SW480 (cell line): ENCODE results near the gene BOC.

Experiments used
- DNase-seq: peaks from one replicate; pipeline ENCODE4 v3.0.0-alpha.2; 2016; ENCODE audit warnings: low spot score

The BOC gene

GRCh38 chr3:113271189-113271588 lies 59.8 kb downstream of the BOC start:
- no peak for DNase-seq

GRCh38 chr3:113271594-113272384 lies 60.4 kb downstream of the BOC start:
- no peak for DNase-seq

GRCh38 chr3:113272385-113272779 lies 61.0 kb downstream of the BOC start:
- DNase-seq: no peak

- no peak for DNase-seq
Measured at GRCh38 chr3:113273011-113273410, 61.7 kb downstream of the BOC start.

- DNase-seq: no peak
Measured at GRCh38 chr3:113273604-113274378, 62.4 kb downstream of the BOC start.

GRCh38 chr3:113274425-113275257 lies 63.3 kb downstream of the BOC start:
- no peak for DNase-seq

GRCh38 chr3:113275258-113275556 lies 63.9 kb downstream of the BOC start:
- no peak for DNase-seq

DNA sequence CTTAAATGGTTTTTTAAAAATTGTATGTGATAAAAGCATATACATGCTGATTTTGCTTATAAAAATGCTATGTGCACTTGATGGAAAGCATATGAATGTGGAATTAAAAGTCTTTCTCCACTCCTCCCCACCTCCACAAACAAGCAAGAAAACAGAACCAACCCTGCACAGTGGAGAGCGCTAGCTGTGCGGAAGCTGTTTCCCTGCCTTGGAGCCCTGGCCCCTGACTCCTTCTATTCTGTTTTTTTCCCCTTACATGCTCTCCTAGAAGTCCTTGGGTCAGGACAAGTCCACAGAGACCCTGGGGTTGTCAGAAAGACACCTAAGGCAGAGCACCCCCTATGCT lies 64.2 kb downstream of the BOC start:
- DNase-seq: no peak

- DNase-seq: peak; percentile 80
Measured at GRCh38 chr3:113275929-113276750, 64.8 kb downstream of the BOC start.

DNA sequence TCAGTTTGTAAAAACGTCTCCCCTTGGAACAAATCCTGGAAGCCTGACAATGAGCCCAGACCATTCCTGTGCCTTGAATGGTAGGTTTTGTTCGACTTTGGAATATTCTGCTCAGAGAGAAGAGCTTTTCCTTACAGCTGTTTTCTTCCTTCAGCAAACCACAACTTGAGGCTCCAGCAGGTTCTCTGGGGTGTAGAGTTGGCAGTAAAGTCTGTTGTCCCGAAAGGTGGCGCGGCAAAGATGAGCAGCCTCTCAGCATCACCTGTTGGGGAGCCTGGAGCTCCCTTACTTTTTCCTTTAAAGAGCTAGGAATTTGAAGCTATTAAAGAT lies 65.4 kb downstream of the BOC start:
- DNase-seq: no peak

GRCh38 chr3:113277414-113277813 lies 66.1 kb downstream of the BOC start:
- no peak for DNase-seq

- DNase-seq: no peak
Measured at GRCh38 chr3:113277941-113278598, 66.7 kb downstream of the BOC start.

DNA sequence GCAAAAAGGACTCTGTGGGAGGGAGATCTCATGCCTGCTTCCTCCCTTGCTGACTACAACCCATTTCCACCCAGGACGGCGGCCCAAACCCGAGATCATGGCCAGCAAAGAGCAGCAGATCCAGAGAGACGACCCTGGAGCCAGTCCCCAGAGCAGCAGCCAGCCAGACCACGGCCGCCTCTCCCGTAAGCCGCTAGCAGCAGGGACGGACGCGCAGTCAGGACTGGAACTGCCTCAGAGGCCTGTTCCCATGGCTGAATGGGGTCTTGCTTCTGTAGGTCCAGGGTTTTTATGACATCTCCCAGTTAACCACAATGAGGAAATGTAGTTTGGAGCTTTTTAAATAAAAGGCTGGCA lies 67.2 kb downstream of the BOC start:
- DNase-seq: no peak

DNA sequence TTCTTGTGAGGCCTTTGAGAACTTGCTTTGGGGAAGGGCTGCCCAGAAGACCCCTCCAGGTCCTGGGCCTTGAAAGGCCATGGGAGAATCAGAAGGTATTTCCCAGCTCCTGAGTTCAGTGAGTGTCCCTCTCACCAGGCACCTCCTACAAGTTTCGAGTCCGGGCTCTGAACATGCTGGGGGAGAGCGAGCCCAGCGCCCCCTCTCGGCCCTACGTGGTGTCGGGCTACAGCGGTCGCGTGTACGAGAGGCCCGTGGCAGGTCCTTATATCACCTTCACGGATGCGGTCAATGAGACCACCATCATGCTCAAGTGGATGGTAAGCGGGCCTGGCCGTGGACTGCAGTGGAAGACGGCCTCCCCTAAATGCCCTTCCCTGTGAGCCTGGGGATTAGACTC lies 68.3 kb downstream of the BOC start:
- DNase-seq: no peak

GRCh38 chr3:113283306-113283705 lies 71.9 kb downstream of the BOC start:
- DNase-seq: no peak

- no peak for DNase-seq
Measured at GRCh38 chr3:113284453-113285050, 73.2 kb downstream of the BOC start.

GRCh38 chr3:113285226-113285625 lies 73.9 kb downstream of the BOC start:
- no peak for DNase-seq

DNA sequence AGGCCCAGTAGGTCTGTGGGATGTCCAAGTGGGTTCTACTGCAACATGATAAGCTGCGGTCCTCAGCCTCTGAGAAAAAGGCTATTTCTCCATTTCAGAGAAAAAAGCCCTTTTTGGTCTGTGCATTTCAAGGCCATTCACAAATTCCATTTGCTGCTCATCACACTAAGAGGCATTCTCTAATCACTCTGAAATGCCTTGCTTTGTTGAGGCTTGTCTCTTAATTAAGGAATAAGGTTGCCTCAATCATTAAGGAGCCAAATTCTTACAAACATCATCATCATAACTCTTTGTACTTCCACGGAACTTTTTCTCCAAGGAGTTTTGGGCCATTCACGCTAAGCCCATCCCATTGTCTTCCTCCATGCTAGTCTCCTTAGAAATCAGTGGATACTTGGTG lies 74.4 kb downstream of the BOC start:
- no peak for DNase-seq

- DNase-seq: no peak
Measured at GRCh38 chr3:113286524-113286923, 75.2 kb downstream of the BOC start.

- DNase-seq: no peak
Measured at GRCh38 chr3:113287111-113287802, 75.9 kb downstream of the BOC start.
